Measurements from ENCODE around the gene TMEM248. TPM values are rescaled to one million over a fixed set of nuclear protein-coding genes. Genes with fewer than 3 reads are reported as not detected.

TMEM248 gene
- polyA plus RNA-seq, 1 donor from 2014 or later: 41.8 TPM

GRCh38 chr7:66939325-66939724 is 18.3 kb downstream of the TMEM248 start:
- H2AFZ ChIP-seq (ENCODE audit: low read depth, low read length): no peak overlapping the region

GRCh38 chr7:66946545-66946944 is 25.5 kb downstream of the TMEM248 start:
- no peaks in the 10 kb centered on the region for H3K27me3 ChIP-seq (ENCODE audit: insufficient read depth, low read depth, low read length)
- H3K36me3 ChIP-seq (ENCODE audit: insufficient read depth, low read length): peaks cover 6% of the 10 kb centered on the region
- H3K9ac ChIP-seq (ENCODE audit: low read length): no peak overlapping the region
- no peaks in the 10 kb centered on the region for H3F3A ChIP-seq (ENCODE audit: insufficient read depth, low read length, poor library complexity, severe bottlenecking)
- no peak overlapping the region for H2AFZ ChIP-seq (ENCODE audit: low read depth, low read length)
- H3K79me2 ChIP-seq (replicated peaks; ENCODE audit: insufficient read depth, low read length): no peaks in the 10 kb centered on the region
- no peak overlapping the region for H3K4me3 ChIP-seq (ENCODE audit: low read length)
- no peaks in the 10 kb centered on the region for H3K9me2 ChIP-seq (ENCODE audit: insufficient read depth, low read length)
- H3K9me3 ChIP-seq (ENCODE audit: low read length): no peaks in the 10 kb centered on the region
- no peak overlapping the region for H3K4me2 ChIP-seq (ENCODE audit: low read length)
- no peak overlapping the region for H3K27ac ChIP-seq (ENCODE audit: low read length)
- no peaks in the 10 kb centered on the region for H4K20me1 ChIP-seq (ENCODE audit: insufficient read depth)
- TF ChIP-seq TAF1 (IDR thresholded peaks at IDR 0.05; ENCODE audit: low read depth): no peak
- no peak for TF ChIP-seq CTCF (IDR thresholded peaks at IDR 0.05; ENCODE audit: poor library complexity, severe bottlenecking)
- no peak for TF ChIP-seq EP300 (conservative IDR thresholded peaks at IDR 0.05; ENCODE audit: poor library complexity, severe bottlenecking)
- TF ChIP-seq SMC3 (conservative IDR thresholded peaks at IDR 0.05; ENCODE audit: poor library complexity): no peak
- TF ChIP-seq MXI1 (conservative IDR thresholded peaks at IDR 0.05; ENCODE audit: poor library complexity, severe bottlenecking): no peak
- TF ChIP-seq REST (IDR thresholded peaks at IDR 0.05; ENCODE audit: borderline replicate concordance): no peak

More at GRCh38 chr7:66939325-66939724, 18.3 kb downstream of the TMEM248 start:
- Histone ChIP-seq H3F3A (ENCODE audit: insufficient read depth, low read length, poor library complexity, severe bottlenecking) (no peaks in the 10 kb centered on the region), H3K9ac (ENCODE audit: low read length) (no peak overlapping the region), H4K20me1 (ENCODE audit: insufficient read depth) (no peaks in the 10 kb centered on the region), H3K36me3 (ENCODE audit: insufficient read depth, low read length) (peaks cover 6% of the 10 kb centered on the region), H3K27ac (ENCODE audit: low read length) (no peak overlapping the region), H3K9me2 (ENCODE audit: insufficient read depth, low read length) (no peaks in the 10 kb centered on the region), H3K9me3 (ENCODE audit: low read length) (no peaks in the 10 kb centered on the region), H3K27me3 (ENCODE audit: insufficient read depth, low read depth, low read length) (no peaks in the 10 kb centered on the region), H3K79me2 (replicated peaks; ENCODE audit: insufficient read depth, low read length) (peaks cover 13% of the 10 kb centered on the region), H3K4me3 (ENCODE audit: low read length) (no peak overlapping the region), H3K4me2 (ENCODE audit: low read length) (no peak overlapping the region)
- no peak for TF ChIP-seq CTCF (IDR thresholded peaks at IDR 0.05; ENCODE audit: poor library complexity, severe bottlenecking)
- TF ChIP-seq REST (IDR thresholded peaks at IDR 0.05; ENCODE audit: borderline replicate concordance): no peak
- TF ChIP-seq TAF1 (IDR thresholded peaks at IDR 0.05; ENCODE audit: low read depth): no peak
- TF ChIP-seq MXI1 (conservative IDR thresholded peaks at IDR 0.05; ENCODE audit: poor library complexity, severe bottlenecking): no peak
- TF ChIP-seq POLR2AphosphoS5 (IDR thresholded peaks at IDR 0.05): no peak
- TF ChIP-seq SMC3 (conservative IDR thresholded peaks at IDR 0.05; ENCODE audit: poor library complexity): no peak
- no peak for TF ChIP-seq EZH2 (IDR thresholded peaks at IDR 0.05; ENCODE audit: borderline replicate concordance, insufficient read depth, low read length, poor library complexity, severe bottlenecking)
- TF ChIP-seq EP300 (conservative IDR thresholded peaks at IDR 0.05; ENCODE audit: poor library complexity, severe bottlenecking): no peak
- TF ChIP-seq RAD21 (conservative IDR thresholded peaks at IDR 0.05): no peak
